ENCODE results near the gene ZSCAN23.
"Not testable (repeated sequence)": the region's sequence is repeated elsewhere in the genome, so short reads cannot be mapped to it uniquely, and the experiment has no call there.

Gene ZSCAN23

DNA sequence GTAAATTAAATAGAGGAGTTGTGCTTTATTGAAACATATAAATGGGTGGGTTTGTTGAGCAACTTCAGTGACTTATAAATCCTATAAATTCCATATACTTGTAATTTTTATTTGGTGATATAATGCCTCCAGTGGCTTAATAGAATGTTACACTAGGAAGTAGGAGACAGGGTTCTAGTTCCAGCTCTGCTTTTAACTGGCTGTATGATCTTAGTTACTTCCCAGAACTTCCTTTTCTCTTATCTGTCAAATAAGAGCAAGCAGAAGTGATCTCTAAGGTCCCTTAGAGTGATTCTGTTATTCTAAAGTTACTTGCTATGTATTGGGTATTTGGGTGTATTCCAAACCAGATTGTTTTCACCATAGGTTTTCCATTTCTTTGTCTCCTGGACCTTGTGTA, 10.2 kb downstream of the ZSCAN23 start:
- no peak overlapping the region for H3K27ac ChIP-seq (ENCODE audit: low read depth, low read length, severe bottlenecking)
- no peaks in the 10 kb centered on the region for H3K9me3 ChIP-seq (ENCODE audit: control insufficient read depth, low read length)
- no peaks in the 10 kb centered on the region for H3K4me1 ChIP-seq (ENCODE audit: control insufficient read depth, insufficient read depth, low read length, poor library complexity, severe bottlenecking)
- peaks cover 50% of the 10 kb centered on the region for H3K36me3 ChIP-seq (ENCODE audit: control insufficient read depth, insufficient read depth, low read length)
- no peak overlapping the region for H3K4me3 ChIP-seq (ENCODE audit: extremely low read depth, insufficient read depth, low read length, poor library complexity, severe bottlenecking)

DNA sequence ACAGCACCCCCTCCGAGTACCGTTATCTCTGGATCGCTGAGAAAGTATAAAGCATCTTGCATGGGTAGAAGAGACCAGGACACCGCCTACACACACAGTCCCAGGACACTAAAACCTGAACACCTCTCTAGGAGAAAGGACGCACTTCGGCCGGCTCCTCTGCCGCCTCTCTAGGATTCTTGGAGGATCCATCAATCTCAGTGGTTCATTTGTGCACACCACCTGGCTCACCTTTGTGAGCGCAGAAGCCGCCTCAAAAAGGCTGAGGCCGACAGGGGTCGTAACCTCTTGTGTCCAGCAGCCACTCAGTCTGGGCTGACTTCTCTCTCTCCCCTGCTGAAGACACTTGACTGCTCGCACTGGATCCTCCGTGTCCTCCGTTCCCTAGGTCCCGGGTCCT, 13.5 kb downstream of the ZSCAN23 start:
- Histone ChIP-seq H3K4me3 (ENCODE audit: extremely low read depth, insufficient read depth, low read length, poor library complexity, severe bottlenecking) (no peak overlapping the region), H3K27ac (ENCODE audit: low read depth, low read length, severe bottlenecking) (no peak overlapping the region), H3K4me1 (ENCODE audit: control insufficient read depth, insufficient read depth, low read length, poor library complexity, severe bottlenecking) (no peaks in the 10 kb centered on the region), H3K9me3 (ENCODE audit: control insufficient read depth, low read length) (no peaks in the 10 kb centered on the region), H3K36me3 (ENCODE audit: control insufficient read depth, insufficient read depth, low read length) (peaks cover 61% of the 10 kb centered on the region)
- WGBS, 2 experiments (ENCODE audit: insufficient coverage in 2 of 2) = 91 to 92% methylated on average over 11 to 15 of the region's 16 CpGs

DNA sequence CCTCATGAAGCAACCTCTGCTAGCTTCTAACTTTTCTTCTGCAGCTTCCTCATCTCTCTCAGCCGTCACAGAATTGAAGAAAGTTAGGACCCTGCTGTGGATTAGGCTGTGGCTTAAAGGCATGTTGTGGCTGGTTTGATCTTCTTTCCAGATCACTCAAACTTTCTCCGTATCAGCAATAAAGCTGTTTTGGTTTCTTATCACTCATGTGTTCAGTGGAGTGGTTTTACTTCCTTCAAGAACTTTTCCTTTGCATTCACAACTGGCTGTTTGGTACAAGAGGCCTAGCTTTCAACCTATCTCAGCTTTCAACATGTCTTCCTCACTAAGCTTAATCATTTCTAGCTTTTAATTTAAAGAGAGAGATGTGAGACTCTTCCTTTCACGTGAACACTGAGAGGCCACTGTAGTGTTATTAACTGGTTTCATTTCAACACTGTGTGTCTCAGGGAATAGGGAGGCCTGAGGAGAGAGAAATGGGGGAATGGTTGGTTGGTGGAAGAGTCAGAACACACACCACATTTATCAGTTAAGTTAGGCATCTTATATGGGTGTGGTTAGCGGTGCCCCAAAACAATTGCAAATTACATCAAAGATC, 17.2 kb downstream of the ZSCAN23 start:
- Histone ChIP-seq H3K36me3 (ENCODE audit: control insufficient read depth, insufficient read depth, low read length) (peaks cover 62% of the 10 kb centered on the region), H3K27ac (ENCODE audit: low read depth, low read length, severe bottlenecking) (no peak overlapping the region), H3K4me1 (ENCODE audit: control insufficient read depth, insufficient read depth, low read length, poor library complexity, severe bottlenecking) (no peaks in the 10 kb centered on the region), H3K9me3 (ENCODE audit: control insufficient read depth, low read length) (no peaks in the 10 kb centered on the region), H3K4me3 (ENCODE audit: extremely low read depth, insufficient read depth, low read length, poor library complexity, severe bottlenecking) (no peak overlapping the region)
- no CpG with 5 or more reads among the region's 4 CpGs for WGBS, 2 experiments (ENCODE audit: insufficient coverage in 2 of 2)

DNA sequence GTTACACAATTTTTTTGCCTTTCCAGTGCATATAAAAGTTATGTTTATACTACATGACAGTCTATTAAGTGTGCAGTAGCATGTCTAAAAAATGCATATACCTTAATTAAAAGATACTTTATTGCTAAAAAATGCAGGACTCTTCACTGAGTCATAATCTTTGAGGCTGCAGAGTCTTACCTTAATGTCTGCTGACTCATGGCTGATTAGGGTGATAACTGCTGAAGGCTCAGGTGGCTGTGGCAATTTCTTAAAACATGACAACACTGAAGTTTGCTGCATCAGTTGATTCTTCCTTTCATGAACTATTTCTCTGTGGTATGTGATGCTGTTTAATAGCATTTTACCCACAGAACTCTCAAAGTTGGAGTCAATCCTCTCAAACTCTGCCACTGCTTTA, 19.1 kb downstream of the ZSCAN23 start:
- H3K9me3 ChIP-seq (ENCODE audit: control insufficient read depth, low read length) = no peaks in the 10 kb centered on the region
- peaks cover 60% of the 10 kb centered on the region for H3K36me3 ChIP-seq (ENCODE audit: control insufficient read depth, insufficient read depth, low read length)
- H3K4me1 ChIP-seq (ENCODE audit: control insufficient read depth, insufficient read depth, low read length, poor library complexity, severe bottlenecking) = no peaks in the 10 kb centered on the region
- no peak overlapping the region for H3K4me3 ChIP-seq (ENCODE audit: extremely low read depth, insufficient read depth, low read length, poor library complexity, severe bottlenecking)
- H3K27ac ChIP-seq (ENCODE audit: low read depth, low read length, severe bottlenecking) = no peak overlapping the region

DNA sequence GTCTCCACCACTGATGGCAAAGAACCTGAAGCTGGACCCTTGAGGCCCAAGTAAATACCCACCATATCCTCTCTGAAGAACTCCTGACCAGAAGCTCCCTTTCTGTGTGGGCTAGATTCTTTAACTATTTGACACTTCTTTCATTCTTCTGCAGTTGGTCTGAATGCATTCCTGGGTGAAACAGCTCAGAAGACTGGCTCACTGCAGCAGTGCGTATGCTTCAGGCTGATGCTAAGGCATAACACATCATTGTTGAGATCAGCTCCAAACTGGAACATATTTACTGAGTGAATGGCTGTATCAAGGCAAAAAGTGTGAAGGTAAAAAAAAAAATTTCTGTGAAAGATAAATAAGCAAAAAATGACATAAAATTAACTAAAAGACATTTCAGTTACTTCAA, 19.7 kb downstream of the ZSCAN23 start:
- Histone ChIP-seq H3K4me3 (ENCODE audit: extremely low read depth, insufficient read depth, low read length, poor library complexity, severe bottlenecking) (no peak overlapping the region), H3K4me1 (ENCODE audit: control insufficient read depth, insufficient read depth, low read length, poor library complexity, severe bottlenecking) (no peaks in the 10 kb centered on the region), H3K36me3 (ENCODE audit: control insufficient read depth, insufficient read depth, low read length) (peaks cover 57% of the 10 kb centered on the region), H3K27ac (ENCODE audit: low read depth, low read length, severe bottlenecking) (no peak overlapping the region), H3K9me3 (ENCODE audit: control insufficient read depth, low read length) (no peaks in the 10 kb centered on the region)
- WGBS, 2 experiments (ENCODE audit: insufficient coverage in 2 of 2) = 78 to 83% methylated on average over 1 of the region's 1 CpG

DNA sequence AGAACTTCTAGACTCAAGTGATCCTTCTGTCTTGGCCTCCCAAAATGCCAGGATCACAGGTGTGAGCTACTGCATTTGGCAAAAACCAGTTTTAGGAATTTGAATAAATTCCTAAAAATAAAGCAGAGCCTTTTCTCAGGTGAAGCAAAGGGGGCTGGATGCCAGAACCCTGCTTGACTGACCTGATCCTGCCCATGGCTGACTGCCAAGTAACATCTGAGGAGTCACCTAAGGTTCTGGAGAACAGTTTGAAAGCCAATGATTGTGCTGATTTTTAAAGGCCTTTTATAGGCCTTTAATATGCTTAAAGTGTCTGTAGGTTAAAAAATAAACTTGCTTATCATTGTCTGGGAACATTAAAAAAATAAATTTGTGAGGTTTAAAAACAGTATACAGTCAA, 29.6 kb downstream of the ZSCAN23 start:
- no peaks in the 10 kb centered on the region for H3K4me1 ChIP-seq (ENCODE audit: control insufficient read depth, insufficient read depth, low read length, poor library complexity, severe bottlenecking)
- H3K4me3 ChIP-seq (ENCODE audit: extremely low read depth, insufficient read depth, low read length, poor library complexity, severe bottlenecking) = no peak overlapping the region
- no peaks in the 10 kb centered on the region for H3K9me3 ChIP-seq (ENCODE audit: control insufficient read depth, low read length)
- no peak overlapping the region for H3K27ac ChIP-seq (ENCODE audit: low read depth, low read length, severe bottlenecking)
- peaks cover under 1% of the 10 kb centered on the region for H3K36me3 ChIP-seq (ENCODE audit: control insufficient read depth, insufficient read depth, low read length)

DNA sequence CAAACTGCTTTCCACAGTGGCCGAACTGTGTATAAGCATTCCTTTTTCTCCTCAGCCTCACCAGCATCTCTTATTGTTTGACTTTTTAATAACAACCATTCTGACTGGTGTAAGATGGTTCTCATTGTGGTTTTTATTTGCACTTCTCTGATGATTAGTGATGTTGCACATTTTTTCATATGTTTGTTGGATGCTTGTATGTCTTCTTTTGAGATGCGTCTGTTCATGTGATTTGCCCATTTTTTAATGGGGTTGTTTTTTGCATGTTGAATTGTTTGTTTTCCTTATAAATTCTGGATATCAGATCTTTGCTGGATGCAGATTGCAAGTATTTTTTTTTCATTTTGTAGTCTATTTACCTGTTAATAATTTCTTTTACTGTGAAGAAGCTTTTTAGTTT, 32.5 kb downstream of the ZSCAN23 start:
- H3K27ac ChIP-seq (ENCODE audit: low read depth, low read length, severe bottlenecking) = no peak overlapping the region
- H3K4me3 ChIP-seq (ENCODE audit: extremely low read depth, insufficient read depth, low read length, poor library complexity, severe bottlenecking) = no peak overlapping the region
- WGBS, 2 experiments (ENCODE audit: insufficient coverage in 2 of 2) = 50% methylated on average over 1 of the region's 2 CpGs; no CpG with 5 or more reads in 1 of the 2 experiments
- no peaks in the 10 kb centered on the region for H3K36me3 ChIP-seq (ENCODE audit: control insufficient read depth, insufficient read depth, low read length)
- H3K9me3 ChIP-seq (ENCODE audit: control insufficient read depth, low read length) = no peaks in the 10 kb centered on the region
- H3K4me1 ChIP-seq (ENCODE audit: control insufficient read depth, insufficient read depth, low read length, poor library complexity, severe bottlenecking) = no peaks in the 10 kb centered on the region

DNA sequence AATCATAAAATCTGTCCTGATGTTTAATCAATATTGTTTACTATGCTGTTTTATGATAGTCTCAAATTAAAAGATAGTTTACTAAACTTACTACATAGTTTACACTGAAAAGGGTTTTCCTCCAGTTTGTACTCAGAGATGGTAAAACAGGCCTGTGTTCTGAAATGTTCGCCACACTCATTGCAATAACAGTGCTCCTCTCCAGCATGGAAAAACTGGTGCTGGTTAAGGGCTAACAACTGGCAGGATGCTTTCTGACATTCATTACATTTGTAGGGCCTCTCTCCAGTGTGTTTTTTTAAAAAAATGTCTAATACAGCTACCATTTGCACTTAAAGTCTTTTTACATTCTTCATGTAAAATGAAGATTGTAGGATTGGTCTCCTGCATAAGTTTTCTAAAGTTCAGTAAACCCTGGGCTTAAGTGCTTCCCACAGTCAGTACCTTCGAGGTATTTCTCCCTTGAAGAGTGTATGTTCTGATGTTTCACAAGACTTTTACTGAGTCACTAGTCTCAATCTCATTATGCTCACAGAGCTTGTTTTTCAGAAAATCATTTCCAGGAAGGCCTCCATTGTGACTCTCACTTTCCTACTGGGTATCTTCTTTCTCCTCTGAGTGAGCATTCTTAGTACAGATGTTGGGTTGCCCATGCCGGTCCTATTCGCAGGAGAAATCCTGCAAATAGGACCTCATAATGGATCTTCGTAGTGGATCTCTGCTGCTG, 35.1 kb downstream of the ZSCAN23 start:
- no peak overlapping the region for H3K27ac ChIP-seq (ENCODE audit: low read depth, low read length, severe bottlenecking)
- WGBS, 2 experiments (ENCODE audit: insufficient coverage in 2 of 2) = 96% methylated on average over 4 of the region's 5 CpGs; no CpG with 5 or more reads in 1 of the 2 experiments

DNA sequence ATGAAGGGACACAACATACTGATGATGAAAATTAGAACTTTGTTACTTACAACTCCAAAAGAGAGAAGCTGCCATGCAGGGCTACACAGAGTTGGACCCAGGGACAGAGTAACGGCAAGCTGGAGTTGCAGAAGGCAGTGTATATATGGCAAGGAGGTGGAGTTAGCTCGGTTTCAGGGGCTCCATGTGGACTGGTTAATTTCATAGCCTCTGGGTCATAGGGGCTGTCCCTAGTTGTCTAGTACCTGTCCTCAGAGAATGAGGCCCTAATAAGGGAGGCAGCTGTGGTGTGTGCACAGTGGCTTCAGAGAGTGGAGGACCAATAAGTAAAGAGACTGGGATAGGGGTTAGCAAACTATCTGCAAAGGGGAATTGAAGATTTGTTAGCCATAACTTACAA, 35.9 kb downstream of the ZSCAN23 start:
- Histone ChIP-seq H3K9me3 (ENCODE audit: control insufficient read depth, low read length) (no peaks in the 10 kb centered on the region), H3K27ac (ENCODE audit: low read depth, low read length, severe bottlenecking) (no peak overlapping the region), H3K4me1 (ENCODE audit: control insufficient read depth, insufficient read depth, low read length, poor library complexity, severe bottlenecking) (no peaks in the 10 kb centered on the region), H3K4me3 (ENCODE audit: extremely low read depth, insufficient read depth, low read length, poor library complexity, severe bottlenecking) (no peak overlapping the region), H3K36me3 (ENCODE audit: control insufficient read depth, insufficient read depth, low read length) (no peaks in the 10 kb centered on the region)
- WGBS, 2 experiments (ENCODE audit: insufficient coverage in 2 of 2) = 79 to 94% methylated on average over 2 of the region's 2 CpGs

More for the DNA sequence above, 35.1 kb downstream of the ZSCAN23 start:
- Histone ChIP-seq H3K36me3 (ENCODE audit: control insufficient read depth, insufficient read depth, low read length) (no peaks in the 10 kb centered on the region), H3K4me3 (ENCODE audit: extremely low read depth, insufficient read depth, low read length, poor library complexity, severe bottlenecking) (no peak overlapping the region), H3K9me3 (ENCODE audit: control insufficient read depth, low read length) (no peaks in the 10 kb centered on the region), H3K4me1 (ENCODE audit: control insufficient read depth, insufficient read depth, low read length, poor library complexity, severe bottlenecking) (no peaks in the 10 kb centered on the region)

DNA sequence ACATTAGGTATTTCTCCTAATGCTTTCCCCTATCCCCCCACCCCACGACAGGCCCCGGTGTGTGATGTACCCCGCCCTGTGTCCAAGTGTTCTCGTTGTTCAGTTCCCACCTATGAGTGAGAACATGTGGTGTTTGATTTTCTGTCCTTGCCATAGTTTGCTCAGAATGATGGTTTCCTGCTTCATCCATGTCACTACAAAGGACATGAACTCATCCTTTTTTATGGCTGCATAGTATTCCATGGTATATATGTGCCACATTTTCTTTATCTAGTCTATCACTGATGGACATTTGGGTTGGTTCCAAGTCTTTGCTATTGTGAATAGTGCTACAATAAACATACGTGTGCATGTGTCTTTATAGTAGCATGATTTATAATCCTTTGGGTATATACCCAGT, 39.4 kb downstream of the ZSCAN23 start:
- WGBS, 2 experiments (ENCODE audit: insufficient coverage in 2 of 2) = no CpG with 5 or more reads among the region's 5 CpGs
- not testable (repeated sequence) for H3K9me3 ChIP-seq (ENCODE audit: control insufficient read depth, low read length); H3K4me1 ChIP-seq (ENCODE audit: control insufficient read depth, insufficient read depth, low read length, poor library complexity, severe bottlenecking); H3K27ac ChIP-seq (ENCODE audit: low read depth, low read length, severe bottlenecking); H3K36me3 ChIP-seq (ENCODE audit: control insufficient read depth, insufficient read depth, low read length); H3K4me3 ChIP-seq (ENCODE audit: extremely low read depth, insufficient read depth, low read length, poor library complexity, severe bottlenecking)

DNA sequence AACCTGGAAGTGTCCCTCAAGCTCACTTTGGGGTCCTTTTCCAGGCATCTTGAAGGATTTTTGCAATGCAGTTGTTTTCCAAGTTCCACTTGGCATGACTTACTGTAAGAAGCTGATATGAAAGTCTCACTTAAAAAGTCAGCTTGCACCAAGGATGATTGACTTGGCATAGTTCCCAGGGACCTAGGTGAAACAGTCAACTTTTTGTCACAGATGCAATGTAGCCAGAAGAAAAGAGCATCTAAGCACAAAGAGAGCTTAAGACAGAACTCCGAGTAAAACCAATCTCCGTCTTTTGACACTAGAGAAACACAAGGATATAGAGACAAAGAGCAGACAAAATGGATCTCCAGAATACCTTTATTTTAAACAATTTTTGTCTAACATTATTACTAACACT, 41.1 kb downstream of the ZSCAN23 start:
- no peaks in the 10 kb centered on the region for H3K9me3 ChIP-seq (ENCODE audit: control insufficient read depth, low read length)
- WGBS, 2 experiments (ENCODE audit: insufficient coverage in 2 of 2) = 81% methylated on average over 2 of the region's 2 CpGs; no CpG with 5 or more reads in 1 of the 2 experiments
- H3K27ac ChIP-seq (ENCODE audit: low read depth, low read length, severe bottlenecking) = no peak overlapping the region
- H3K36me3 ChIP-seq (ENCODE audit: control insufficient read depth, insufficient read depth, low read length) = peaks cover 12% of the 10 kb centered on the region
- no peak overlapping the region for H3K4me3 ChIP-seq (ENCODE audit: extremely low read depth, insufficient read depth, low read length, poor library complexity, severe bottlenecking)
- H3K4me1 ChIP-seq (ENCODE audit: control insufficient read depth, insufficient read depth, low read length, poor library complexity, severe bottlenecking) = no peaks in the 10 kb centered on the region

All from mesodermal cell (in vitro differentiated cells).